HG03442 (cell line): ENCODE data around the gene CNGA1.

ENCODE experiments used
- ATAC-seq: cut with Tn5 transposase; IDR thresholded peaks from one replicate; pipeline ENCODE4 v1.9.1; 2021; ENCODE audit warnings: mild to moderate bottlenecking, moderate library complexity; ENCODE audit not compliant: unreplicated experiment

The CNGA1 gene

DNA sequence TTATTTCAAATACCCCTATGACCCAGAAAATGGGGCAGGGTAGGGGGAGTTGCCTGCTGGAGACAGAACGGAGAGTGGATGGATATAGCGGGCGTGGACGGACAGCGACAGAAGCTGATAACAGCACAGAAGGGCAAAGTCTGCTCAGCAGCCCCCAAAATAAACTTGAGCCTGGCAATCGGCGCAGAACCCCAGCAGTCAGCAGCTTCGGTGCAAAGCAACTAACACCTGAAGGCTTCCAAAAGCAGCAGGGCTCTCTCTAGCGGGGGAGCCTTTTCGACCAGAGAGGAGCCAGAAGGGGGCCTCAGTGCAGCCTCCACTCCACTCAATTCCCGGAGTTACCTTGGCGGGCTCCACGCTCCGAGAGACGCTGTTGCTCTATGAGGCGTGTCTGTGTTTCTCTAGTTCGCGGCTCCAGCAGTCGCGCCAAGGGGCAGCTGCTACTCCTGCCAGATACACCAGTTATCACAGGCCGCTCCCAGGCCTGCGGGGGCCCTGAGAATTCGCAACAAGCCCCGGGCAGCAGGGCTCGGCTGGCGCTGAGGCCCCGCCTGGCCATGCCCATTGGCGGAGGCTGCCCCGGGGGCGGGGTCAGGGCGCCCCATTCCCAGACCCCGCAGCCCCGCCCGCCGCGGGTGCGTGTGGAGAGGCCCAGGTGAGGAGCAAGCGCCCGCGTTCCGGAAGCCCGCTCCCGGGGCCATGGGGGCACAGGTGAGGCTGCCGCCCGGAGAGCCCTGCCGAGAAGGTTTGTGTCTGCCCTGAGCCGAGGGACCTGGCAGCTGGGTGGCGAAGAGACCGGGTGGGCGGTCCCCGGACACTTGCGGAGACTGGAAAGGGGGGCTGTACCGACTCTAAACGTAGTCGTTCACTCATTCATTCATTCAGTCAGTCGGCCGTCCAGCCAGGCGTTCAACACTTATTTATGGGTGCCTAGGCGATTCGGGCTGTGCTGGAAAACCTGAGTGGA lies at the start of gene CNGA1, which contains the start of gene NIPAL1:
Gene CNGA1 (minus strand): TSS at position 541 of the 967 bp plus-strand sequence. CDS start 63,992 bp downstream, outside the sequence.
Gene NIPAL1 (plus strand): TSS at position 632 of the 967 bp plus-strand sequence. CDS start 68 bp downstream, at position 700.
- peak; percentile 88 for ATAC-seq

DNA sequence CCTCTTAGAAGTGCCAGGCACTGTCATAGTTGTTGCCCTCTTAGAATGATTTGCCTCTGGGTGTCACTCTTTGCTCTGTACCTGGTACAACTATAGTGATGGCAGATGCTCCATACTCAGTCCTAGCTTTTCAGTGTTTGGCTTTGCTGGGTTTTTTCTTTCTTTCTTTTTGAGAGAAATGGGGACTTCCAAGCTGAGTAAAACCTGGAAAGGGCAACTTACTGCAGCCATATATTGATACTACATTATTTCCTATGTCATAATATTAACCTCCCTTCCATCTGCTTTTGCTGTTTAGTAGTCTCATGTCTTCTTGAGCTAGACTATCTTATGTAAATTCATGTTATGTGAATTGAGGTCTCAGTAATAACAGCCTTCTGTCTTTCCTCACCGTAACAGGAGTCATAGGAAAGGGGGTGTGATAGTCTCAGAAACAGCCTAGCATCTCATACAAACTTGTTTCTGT lies 49.1 kb upstream of the CNGA1 start:
- ATAC-seq, result peak; percentile 74

DNA sequence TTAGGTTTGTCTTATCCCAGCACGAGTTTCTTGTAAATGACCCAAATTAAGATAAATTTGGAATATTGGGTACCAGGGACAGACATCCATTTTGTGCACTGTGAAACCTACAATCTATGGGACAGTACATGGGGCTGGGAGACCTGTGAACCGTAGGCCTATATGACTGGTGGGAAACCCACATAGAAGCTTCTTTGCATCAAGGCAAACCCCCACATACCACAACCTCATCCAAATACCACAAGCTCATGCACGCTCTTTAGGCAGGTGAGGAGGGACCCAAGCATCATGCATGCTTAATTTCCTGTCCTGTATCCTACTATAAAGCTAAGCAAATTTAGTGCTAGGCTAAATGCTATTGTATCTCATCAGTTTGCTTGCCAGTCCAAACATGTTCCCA lies 47.9 kb upstream of the CNGA1 start:
- ATAC-seq, result peak; percentile 53

DNA sequence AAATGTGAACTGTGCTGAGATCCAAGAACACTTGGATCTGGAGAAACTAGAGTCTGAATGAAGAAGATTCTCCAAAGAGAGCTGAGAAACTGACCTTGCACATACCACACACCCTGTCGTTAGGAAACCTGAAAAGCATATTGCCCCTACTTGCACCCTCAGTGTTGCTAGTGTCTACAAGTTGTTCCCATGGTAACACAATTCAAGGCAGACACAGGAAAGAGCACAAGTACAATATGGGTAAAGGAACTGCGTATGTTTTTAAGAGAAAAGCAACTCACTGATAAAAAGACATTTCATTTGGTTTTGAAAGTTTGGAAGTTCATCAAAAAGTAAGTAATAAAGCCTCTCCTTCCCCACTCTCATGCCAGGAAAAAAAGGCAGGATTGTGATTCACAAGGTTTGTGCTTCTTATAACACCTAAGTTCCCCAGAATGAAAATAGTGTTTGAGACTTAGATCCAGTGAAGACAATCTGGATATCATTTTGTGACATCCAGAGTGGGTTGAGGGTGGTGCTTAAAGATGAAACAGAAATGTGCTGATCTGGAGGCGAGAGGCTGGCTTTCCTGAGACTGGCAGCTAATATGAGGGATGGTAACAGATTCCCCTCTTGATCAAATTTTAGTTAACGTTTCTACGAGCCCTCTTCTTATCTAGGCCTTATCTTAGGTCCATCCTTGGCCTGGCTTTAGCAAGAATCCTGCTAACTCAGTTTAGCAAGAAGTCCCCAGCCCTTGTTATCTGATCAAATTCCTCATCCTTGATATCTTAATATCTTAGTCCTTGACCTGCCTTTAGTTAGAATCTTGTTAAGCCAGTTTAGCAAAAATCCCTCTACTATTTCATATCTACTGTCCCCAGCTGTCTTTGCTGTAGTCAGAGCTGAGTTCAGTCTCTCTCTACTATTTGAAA lies 42.4 kb upstream of the CNGA1 start:
- ATAC-seq, result no peak

DNA sequence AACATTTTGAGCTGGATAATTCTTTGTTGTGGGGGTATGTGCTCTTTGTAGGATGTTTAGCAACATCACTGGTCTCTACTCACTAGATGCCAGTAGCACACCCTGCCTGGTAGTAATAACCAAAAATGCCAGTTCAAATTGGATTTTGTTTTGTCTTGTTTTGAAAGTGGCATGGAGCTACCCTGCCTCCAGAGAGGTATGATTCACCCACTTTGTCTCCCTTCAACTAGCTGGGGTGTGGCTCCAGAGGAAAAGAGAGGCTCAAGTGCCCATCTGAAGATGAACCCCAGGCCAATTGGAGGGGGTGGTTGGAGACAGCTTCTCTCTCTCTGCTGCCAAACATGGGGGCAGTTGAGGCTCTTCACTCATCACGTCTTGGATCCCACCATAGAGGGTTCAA lies 34.6 kb upstream of the CNGA1 start:
- ATAC-seq, result no peak

DNA sequence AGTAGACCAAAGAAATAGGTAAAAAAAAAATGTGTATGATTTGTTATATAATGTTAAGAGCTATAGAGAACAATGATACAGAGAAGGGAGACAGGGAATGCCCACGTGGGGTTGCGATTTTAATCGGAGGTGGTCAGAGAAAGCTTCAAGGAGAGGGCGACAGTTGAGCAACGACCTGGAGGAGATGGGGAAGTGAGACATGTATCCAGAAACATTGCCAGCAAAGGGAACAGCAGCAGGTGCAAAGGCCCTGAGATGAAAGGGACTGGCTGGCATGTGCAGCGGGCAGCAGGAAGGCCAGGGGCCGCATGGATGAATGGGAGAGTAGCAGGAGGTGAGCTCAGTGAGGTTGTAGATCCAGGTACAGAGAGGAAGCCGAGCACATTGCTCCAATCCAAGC lies 33.0 kb upstream of the CNGA1 start:
- no peak for ATAC-seq

DNA sequence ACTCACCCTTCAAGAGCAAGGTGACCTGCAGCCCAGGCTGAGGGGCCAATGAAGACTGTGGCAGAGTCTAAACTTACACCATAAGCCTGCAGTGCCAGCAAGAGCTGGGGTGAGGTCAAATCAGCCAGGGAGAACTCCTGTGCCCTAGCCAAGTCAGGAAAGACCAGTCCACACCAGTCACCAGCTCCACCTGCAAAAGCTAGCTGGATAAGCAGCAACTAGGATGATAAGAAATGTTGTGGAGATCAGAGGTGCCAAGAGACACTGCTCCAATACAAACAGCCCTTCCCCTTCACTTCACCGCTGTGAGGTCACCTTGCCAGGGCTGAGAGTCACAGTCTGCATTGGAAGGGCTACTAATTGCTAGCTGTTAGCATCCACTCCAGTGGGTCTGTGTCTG lies 31.4 kb upstream of the CNGA1 start:
- ATAC-seq, result no peak

DNA sequence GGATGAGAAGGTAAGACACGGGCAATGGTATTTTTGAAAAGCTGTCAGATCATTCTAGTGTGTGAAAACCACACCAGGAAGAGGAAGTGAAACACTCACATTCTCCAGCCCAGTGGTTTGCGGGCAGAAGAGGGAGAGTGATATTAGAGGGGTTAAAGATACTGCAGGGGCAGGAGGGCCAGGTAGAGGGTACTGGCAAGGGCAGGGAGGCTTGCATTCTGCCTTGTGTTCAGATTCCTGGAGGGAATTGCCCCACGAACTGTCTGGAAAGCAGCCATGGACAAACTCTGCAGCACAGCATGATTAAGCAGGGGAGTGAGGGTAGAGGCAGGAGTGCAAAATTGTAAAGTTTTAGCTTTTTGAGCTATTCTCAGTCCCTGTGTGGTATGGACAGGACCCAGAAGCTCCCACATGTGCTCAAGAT lies 31.0 kb upstream of the CNGA1 start:
- peak; percentile 97 for ATAC-seq

DNA sequence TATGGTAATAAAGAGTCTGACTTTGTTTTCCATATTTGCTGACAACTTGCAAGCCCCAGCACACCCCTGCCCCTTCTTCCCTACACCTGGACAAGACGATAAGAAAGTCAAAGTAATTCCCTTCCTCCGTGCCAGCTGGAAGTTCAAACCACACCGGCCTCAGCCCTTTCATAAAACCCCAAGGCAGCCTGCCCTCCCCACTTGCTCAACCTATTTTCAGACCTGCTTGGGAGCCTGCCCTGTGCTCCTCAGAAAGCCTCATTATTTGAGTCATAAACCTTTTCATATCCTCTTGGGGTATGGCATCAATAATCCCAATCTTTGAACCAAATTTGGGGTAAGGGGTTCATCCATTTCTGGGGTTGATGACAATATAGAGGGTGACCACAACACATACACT lies 29.6 kb upstream of the CNGA1 start:
- no peak for ATAC-seq

DNA sequence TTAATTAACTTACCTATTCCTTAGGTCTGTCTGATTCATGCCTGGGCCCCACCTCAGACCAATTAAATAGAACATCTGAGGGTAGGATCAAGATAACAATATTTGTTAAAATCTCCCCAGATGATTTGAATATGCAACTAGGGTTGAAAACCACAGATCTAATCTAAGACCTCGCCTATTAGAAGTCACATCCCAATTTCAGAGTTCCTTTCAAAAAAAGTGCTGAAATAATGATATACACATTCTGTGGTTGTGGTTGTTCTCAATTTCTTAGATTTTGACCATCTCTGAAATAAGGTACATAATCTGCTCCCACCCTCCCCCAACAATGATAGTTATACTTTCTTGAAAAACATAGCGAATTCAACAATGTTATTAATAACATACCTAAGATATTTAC lies 27.8 kb upstream of the CNGA1 start:
- no peak for ATAC-seq

DNA sequence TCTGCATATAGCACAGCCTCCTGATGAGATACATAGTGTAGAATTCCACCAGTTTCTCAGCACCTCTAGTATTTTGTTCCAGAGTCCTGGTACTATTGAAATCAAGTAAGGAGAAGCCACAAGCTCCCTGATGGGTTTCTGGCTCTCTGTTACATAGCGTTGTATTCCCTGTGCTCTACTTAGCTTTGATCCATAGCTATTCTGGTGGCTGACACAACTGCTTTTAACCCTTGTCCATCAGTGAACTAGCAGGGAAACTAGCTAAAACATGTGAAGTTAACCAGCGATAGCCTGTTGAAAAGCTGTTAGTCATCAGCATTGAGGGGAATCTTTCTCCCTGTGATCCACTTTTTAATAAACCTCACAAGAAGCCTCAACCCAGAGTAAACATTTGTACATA lies 27.0 kb upstream of the CNGA1 start:
- no peak for ATAC-seq

DNA sequence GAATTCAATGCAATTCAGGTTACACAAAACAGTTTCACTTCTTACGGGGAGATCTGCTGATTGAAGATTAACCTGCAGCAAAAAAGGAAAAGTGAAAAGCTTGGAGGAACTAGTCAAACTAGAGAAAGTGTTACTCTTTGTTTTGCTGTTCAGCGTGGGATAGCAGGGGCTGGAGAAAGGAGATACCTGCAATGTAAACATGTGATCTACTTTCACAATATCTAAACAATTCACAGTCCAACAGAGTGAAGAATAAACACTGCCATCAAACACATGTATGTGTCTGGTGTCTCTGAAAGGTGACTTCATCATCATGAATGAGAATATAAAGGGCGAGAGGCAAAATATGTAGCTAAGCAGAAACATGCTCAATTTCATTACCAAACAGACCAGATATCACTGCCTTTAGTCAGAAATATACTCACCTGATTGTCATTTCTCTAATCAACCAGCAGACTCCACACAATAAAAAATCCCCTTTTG lies 26.5 kb upstream of the CNGA1 start:
- peak; percentile 19 for ATAC-seq

DNA sequence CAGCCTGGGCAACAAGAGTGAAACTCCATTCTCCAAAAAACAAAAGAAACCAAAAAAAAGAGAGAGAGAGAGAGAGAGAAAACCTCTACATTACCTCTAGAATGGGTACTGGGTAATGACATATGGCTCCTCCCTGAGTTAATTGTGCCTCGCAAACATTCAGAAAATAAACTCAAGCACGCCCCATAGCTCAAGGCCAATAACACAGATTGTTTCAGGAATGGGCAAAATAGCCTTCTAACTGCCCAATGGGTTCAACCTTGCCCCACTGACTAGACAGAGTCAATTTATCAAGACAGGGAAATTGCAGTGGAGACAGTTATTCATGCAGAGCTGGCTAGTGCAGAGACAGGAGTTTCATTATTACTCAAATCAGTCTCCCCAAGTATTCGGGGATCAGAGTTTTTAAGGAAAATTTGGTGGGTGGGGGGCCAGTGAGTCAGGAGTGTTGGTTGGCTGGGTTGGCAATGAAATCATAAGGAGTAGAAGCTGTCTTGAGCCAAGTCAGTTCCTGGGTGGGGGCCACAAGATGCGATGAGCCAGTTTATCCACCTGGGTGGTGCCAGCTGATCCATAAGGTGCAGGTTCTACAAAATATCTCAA lies 25.2 kb upstream of the CNGA1 start:
- no peak for ATAC-seq

DNA sequence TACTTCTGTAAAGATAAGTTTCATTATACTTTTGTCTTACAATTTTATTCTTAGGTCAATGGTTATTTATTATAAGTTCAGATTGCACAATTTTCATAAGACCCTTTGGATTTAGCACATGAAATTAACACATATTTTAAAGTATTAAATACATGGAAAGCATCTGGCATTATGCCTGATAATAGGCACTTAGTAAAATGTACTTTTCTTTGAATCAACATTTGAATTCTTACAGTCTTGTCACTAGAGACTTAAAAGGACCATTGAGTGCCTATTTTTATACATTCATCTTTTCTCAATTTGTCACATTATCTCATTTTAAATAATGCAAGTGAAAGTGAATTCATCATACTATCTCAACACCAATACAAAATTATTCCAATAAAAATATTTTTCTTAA lies 23.1 kb upstream of the CNGA1 start:
- ATAC-seq, result no peak

DNA sequence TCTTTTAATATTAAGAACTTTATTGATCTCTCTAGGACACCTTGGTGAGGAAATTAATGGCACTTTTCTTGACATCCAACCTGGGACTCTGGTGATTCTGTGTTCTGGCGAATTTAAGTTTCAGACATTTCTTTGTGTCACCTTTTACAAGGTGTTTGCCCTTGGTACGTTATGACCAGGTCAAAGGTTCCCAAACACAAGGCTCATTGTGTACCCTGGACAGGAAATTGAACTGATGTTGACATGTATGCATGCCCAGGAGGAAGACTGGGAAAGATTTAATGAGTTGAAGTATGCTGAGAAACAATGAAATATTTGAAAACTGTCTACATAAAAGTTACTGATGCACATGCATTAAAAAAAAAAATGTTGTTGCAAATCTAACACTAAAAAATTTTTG lies 22.2 kb upstream of the CNGA1 start:
- ATAC-seq, result no peak

DNA sequence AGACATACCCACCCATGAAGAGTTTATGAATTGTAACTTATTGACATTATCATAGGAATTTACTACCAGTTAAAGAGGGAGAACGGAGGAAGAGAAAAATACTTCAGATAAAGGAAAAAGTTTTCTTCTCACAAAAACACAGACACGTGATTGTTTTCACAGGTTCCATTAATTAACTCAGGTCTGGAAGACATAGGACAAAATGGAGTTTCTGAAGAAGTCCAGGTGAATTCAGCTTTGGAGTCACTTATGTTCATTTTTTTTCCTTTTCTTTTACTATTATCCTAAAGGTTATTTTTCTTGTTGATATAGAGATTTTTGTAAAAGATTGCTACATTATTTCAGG lies 20.6 kb upstream of the CNGA1 start:
- ATAC-seq, result no peak

DNA sequence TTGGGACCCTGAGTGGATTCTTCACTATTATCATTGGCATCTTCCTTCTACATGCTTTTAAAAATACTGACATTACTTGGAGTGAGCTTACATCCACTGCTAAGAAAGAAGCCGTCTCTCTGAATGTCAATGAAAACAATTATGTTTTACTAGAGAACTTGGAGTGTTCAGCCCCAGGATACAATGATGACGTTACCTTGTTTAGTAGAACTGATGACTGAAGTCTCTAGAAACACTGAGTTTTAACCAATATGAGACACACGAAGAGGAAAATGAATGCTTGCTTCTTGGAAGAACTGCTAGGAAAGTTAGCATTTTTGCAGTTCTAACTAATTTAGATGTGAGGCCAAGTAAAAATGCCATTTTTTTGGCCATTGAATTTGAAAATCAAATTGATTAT lies 19.5 kb upstream of the CNGA1 start:
- no peak for ATAC-seq

DNA sequence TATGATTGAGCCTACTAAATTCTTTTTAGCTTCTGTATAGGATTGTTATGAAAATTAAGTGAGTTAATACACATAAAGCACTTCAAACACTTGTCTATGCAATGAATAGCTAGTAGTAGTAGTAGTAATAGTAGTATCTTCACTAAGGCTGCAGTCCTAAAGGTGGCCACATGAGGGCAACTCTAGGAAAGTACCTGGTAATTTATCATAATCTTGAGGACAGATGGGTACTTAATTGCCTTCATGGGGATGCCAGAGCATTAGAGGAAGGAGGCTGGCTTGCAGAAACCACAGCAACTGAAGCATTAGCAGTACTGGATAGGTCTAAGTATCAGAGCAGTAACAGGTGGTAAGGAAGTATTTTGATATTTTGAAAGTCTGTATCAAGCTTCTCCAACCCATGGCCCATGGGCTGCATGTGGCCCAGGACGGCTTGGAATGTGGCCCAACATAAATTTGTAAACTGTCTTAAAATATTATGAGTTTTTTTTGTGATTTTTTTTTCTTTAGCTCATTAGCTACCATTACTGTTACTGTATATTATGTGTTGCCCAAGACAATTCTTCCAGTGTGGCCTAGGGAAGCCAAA lies 17.4 kb upstream of the CNGA1 start:
- peak; percentile 28 for ATAC-seq

DNA sequence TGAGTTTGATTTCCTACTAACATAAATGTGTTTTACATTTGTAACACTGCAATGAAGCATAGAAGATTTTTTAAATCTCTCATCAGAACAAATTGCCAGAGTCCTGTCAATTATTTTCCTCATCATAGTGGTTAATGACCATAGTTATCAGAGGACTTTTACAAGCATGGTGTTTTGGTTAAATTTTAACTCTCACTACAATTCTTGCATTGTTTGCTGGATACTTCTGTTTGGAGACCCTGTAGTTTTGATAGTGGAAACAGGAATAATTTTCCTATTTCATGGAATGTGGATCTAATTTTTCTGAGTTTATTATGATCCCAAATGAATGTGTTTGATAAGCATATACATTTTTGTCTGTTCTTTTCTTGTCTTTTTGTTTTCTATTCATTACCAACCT lies 16.9 kb upstream of the CNGA1 start:
- no peak for ATAC-seq

DNA sequence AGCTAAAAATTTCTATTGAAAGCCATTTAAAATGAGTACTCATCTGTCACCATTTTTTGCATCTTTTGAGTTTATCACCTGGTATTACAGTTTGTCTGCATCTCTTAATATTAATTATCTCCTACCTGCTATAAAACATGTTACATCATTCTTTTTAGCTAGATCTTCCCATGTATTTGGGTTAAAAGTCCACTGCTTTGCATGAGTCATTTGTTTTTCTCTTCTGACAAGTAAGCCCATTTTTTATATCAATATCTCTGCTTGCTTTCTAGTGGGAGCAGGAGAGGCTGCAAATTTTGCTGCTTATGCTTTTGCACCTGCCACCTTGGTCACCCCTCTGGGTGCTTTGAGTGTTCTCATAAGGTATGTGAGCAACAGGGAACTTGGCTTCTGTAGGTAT lies 16.2 kb upstream of the CNGA1 start:
- ATAC-seq, result no peak
